Activated naive CD4-positive, alpha-beta T cell treated with anti-CD3 and anti-CD28 coated beads, Interleukin-2, amount 50 U/mL, for 16 hours (primary cell): ENCODE measurements around the gene CDK9.

Experiments used
- DNase-seq: peaks from one replicate; pipeline ENCODE4 v3.0.0-alpha.2; 2020

CDK9 gene

GRCh38 chr9:127806871-127807270 lies 21.0 kb downstream of the CDK9 start:
- no peak for DNase-seq

- no peak for DNase-seq
Measured at GRCh38 chr9:127808347-127809001, 22.6 kb downstream of the CDK9 start.

- no peak for DNase-seq
Measured at GRCh38 chr9:127809002-127809539, 23.2 kb downstream of the CDK9 start.

- no peak for DNase-seq
Measured at GRCh38 chr9:127809540-127810377, 23.9 kb downstream of the CDK9 start.

GRCh38 chr9:127810378-127811187 lies 24.7 kb downstream of the CDK9 start:
- DNase-seq = no peak

- no peak for DNase-seq
Measured at GRCh38 chr9:127812011-127812410, 26.2 kb downstream of the CDK9 start.

GRCh38 chr9:127812936-127813675 lies 27.3 kb downstream of the CDK9 start:
- DNase-seq = no peak

GRCh38 chr9:127813686-127814226 lies 27.9 kb downstream of the CDK9 start:
- DNase-seq = no peak

- DNase-seq = no peak
Measured at GRCh38 chr9:127814619-127815511, 29.0 kb downstream of the CDK9 start.

GRCh38 chr9:127815512-127816361 lies 29.9 kb downstream of the CDK9 start:
- no peak for DNase-seq

GRCh38 chr9:127816362-127816725 lies 30.5 kb downstream of the CDK9 start:
- no peak for DNase-seq

- DNase-seq = no peak
Measured at GRCh38 chr9:127816728-127817127, 30.9 kb downstream of the CDK9 start.

- DNase-seq = no peak
Measured at GRCh38 chr9:127817881-127818434, 32.1 kb downstream of the CDK9 start.

GRCh38 chr9:127818574-127818973 lies 32.7 kb downstream of the CDK9 start:
- no peak for DNase-seq

GRCh38 chr9:127822108-127822507 lies 36.3 kb downstream of the CDK9 start:
- DNase-seq = no peak

- no peak for DNase-seq
Measured at GRCh38 chr9:127825319-127826051, 39.7 kb downstream of the CDK9 start.

- DNase-seq = no peak
Measured at GRCh38 chr9:127826253-127826913, 40.5 kb downstream of the CDK9 start.

- DNase-seq = no peak
Measured at GRCh38 chr9:127828262-127829031, 42.6 kb downstream of the CDK9 start.
